GM06990 (cell line): ENCODE data around the gene ELK4.

Source experiments
- DNase-seq: peaks from one replicate; pipeline ENCODE4 v3.0.0-alpha.2; 2011; ENCODE audit not compliant: insufficient read length; ENCODE audit errors: extremely low read depth
- H3K27me3 ChIP-seq: replicated peaks from 2 replicates; pipeline ENCODE4 v1.6.0; 2011; ENCODE audit warnings: low read length; ENCODE audit not compliant: control insufficient read depth, insufficient read depth
- H3K36me3 ChIP-seq: 2 replicates; pipeline ENCODE4 v1.5.1; 2011; ENCODE audit warnings: low read length; ENCODE audit not compliant: control insufficient read depth, insufficient read depth
- H3K4me3 ChIP-seq: replicated peaks from 2 replicates; pipeline ENCODE4 v1.5.1; 2011; ENCODE audit warnings: low read depth, mild to moderate bottlenecking, control low read depth, low read length
- TF ChIP-seq, protein P1 (sequence below): IDR thresholded peaks from 2 replicates; pipeline ENCODE4 v1.5.1; 2011; ENCODE audit warnings: low read length, control low read depth, mild to moderate bottlenecking, inconsistent platforms; ENCODE audit not compliant: insufficient read depth, poor library complexity, severe bottlenecking

The ELK4 gene

DNA sequence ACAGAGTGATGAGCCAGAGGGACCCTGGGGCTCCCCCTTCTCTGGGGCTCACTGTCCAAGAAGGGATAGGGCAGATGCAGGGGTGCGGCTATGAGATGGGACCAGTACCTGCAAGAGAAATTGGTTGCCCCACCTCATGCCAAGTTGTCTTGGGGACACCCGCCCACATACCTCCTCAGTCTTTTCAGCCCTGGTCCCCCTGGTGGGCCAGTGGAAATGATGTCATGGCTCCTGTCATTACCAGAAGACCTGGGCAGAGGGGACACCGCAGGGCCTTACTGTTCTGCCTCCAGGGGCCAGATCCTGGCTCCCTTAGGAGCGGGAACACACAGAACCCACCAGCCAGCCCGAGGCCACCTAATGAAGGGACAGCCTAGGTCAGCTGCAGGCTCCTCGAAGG, 64.1 kb downstream of the ELK4 start:
- no peak overlapping the region for H3K4me3 ChIP-seq
- TF ChIP-seq, protein P1, sequence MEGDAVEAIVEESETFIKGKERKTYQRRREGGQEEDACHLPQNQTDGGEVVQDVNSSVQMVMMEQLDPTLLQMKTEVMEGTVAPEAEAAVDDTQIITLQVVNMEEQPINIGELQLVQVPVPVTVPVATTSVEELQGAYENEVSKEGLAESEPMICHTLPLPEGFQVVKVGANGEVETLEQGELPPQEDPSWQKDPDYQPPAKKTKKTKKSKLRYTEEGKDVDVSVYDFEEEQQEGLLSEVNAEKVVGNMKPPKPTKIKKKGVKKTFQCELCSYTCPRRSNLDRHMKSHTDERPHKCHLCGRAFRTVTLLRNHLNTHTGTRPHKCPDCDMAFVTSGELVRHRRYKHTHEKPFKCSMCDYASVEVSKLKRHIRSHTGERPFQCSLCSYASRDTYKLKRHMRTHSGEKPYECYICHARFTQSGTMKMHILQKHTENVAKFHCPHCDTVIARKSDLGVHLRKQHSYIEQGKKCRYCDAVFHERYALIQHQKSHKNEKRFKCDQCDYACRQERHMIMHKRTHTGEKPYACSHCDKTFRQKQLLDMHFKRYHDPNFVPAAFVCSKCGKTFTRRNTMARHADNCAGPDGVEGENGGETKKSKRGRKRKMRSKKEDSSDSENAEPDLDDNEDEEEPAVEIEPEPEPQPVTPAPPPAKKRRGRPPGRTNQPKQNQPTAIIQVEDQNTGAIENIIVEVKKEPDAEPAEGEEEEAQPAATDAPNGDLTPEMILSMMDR, result no peak
- H3K27me3 ChIP-seq, result peaks cover 2% of the 10 kb centered on the region
- no peaks in the 10 kb centered on the region for H3K36me3 ChIP-seq
- no peak for DNase-seq

DNA sequence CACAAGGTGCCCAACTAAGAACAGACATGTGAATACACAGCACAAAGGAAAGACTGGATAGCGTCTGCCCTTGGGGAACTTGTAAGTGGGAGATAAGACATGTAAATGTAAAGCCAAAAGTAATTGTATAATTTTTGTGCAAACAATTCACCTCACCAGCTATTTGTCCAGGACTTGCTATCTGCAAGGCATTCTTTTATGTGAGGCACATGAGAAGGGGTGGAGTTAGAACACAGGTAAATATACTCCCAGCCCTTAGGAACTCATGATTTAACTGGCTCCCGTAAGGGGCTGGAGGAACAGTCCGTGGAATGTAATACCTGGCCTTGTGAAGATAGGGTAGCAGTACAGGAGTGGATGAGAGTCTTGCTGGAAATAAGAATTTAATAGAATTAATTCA, 66.0 kb downstream of the ELK4 start:
- H3K4me3 ChIP-seq, result no peak overlapping the region
- TF ChIP-seq, protein P1, result no peak
- H3K36me3 ChIP-seq, result no peaks in the 10 kb centered on the region
- DNase-seq, result no peak
- H3K27me3 ChIP-seq, result peaks cover 2% of the 10 kb centered on the region

DNA sequence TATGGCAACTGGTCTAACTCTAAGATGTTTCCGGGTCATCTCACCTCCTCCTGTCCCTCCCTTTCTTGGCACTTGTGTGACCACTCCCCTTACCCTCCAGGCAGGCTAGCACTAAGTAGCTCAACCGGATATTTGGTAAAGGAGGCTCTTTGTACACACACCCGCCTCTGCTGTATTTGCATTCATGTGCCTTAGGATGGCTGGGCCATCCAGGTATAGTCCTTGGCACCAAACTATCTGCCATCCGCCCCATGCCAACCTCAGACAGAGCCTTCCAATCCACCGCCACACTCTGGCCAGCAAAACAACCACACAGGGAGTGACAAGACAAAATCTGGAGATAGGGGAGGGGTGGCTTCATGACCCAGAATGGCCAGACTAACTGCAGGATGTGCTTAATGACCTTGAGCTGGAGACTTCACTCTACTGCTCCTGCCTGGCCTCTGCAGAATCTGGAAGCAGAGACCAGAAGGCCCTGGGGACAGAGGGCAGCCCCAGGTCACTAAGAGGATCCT, 67.8 kb downstream of the ELK4 start:
- no peak overlapping the region for H3K4me3 ChIP-seq
- TF ChIP-seq, protein P1, result no peak
- no peaks in the 10 kb centered on the region for H3K36me3 ChIP-seq
- H3K27me3 ChIP-seq, result no peaks in the 10 kb centered on the region; the same call in none of the 2 replicates
- no peak for DNase-seq

DNA sequence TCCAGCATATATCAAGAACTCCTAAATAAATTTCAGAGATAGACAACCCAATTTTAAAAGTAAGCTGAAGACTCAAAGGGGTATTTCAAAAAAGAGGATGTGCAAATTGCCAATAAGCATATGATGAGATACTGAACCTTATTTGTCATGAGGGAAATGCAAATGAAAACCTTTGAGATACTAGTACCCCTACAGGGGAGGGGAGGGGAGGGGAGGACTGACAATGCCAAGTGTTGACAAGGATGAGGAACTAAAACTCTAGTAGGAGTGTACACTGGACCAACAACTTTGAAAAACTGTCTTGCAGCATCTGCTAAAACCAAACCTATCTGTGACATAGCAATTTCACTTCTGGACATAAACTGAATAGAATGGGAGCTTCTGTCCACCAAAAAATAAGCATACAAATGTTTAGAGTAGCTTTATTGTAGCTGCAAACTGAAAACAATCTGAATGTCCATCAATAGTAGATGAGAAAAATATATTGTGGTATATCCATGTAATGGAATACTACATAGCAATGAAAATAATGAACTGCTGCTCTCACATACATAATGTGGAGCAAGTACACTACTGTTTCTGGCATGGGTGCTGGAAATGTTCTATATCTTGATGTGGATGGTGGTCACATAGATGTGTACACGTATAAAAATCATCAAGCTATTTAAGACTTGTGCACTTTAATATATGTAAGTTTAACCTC, 70.2 kb downstream of the ELK4 start:
- H3K4me3 ChIP-seq, result no peak overlapping the region
- H3K27me3 ChIP-seq, result no peaks in the 10 kb centered on the region
- TF ChIP-seq, protein P1, result no peak
- no peaks in the 10 kb centered on the region for H3K36me3 ChIP-seq
- no peak for DNase-seq
